CD4-positive, alpha-beta memory T cell (primary cell): Measurements from ENCODE around the gene TOP1. TPM values are rescaled to one million over a fixed set of nuclear protein-coding genes. Genes with fewer than 3 reads are reported as not detected.
A peak's percentile ranks its signal among the peaks of the same experiment; 100 is the strongest.

Experiments used
- CTCF ChIA-PET: fragments of 350-600 bp; sonication (Branson Sonifier 250); formaldehyde crosslinking; loops from one replicate; lab custom pipeline; 2021; ENCODE audit warnings: inconsistent platforms; ENCODE audit not compliant: partially characterized antibody; lab: Charles Lee
- POLR2A ChIA-PET: fragments of 350-600 bp; sonication (Branson Sonifier 250); formaldehyde crosslinking; loops from one replicate; lab custom pipeline; 2021; ENCODE audit not compliant: partially characterized antibody; lab: Charles Lee
- DNase-seq, 5 donors: peaks; one replicate each; pipeline versions ENCODE4 v3.0.0 to v3.0.0-alpha.2; 2020 to 2022; ENCODE audit warnings: mixed read lengths in 1 of 5
- H3K27ac ChIP-seq: one replicate; pipeline ENCODE4 v1.7.0; 2013; ENCODE audit warnings: low read depth, low read length
- H3K27me3 ChIP-seq: 2 replicates; pipeline ENCODE4 v1.7.0; 2013; ENCODE audit warnings: mild to moderate bottlenecking, low read length, moderate library complexity; ENCODE audit not compliant: insufficient read depth
- H3K36me3 ChIP-seq: 2 replicates; pipeline ENCODE4 v1.7.0; 2013; ENCODE audit warnings: mild to moderate bottlenecking, low read length, moderate library complexity; ENCODE audit not compliant: insufficient read depth
- H3K4me1 ChIP-seq: 2 replicates; pipeline ENCODE4 v1.7.0; 2013; ENCODE audit warnings: mild to moderate bottlenecking, low read length, moderate library complexity; ENCODE audit not compliant: insufficient read depth
- H3K4me3 ChIP-seq, 2 donors: one replicate each; pipeline ENCODE4 v1.7.0; 2013; ENCODE audit warnings: low read length in 2 of 2, mild to moderate bottlenecking in 1 of 2
- H3K9me3 ChIP-seq, 2 donors: one replicate each; pipeline ENCODE4 v1.7.0; 2013; ENCODE audit warnings: low read length in 2 of 2, control low read depth in 1 of 2; ENCODE audit not compliant: control insufficient read depth in 1 of 2
- H3K27ac Mint-ChIP-seq, 7 donors: one replicate each; pipeline ENCODE4 v1.8.0; 2020 to 2021; ENCODE audit warnings: mixed read lengths in 7 of 7, mild to moderate bottlenecking in 6 of 7, inconsistent platforms in 3 of 7, moderate library complexity in 3 of 7
- H3K27me3 Mint-ChIP-seq, 2 donors: one replicate each; pipeline ENCODE4 v1.8.0; 2020 to 2021; ENCODE audit warnings: mixed read lengths in 2 of 2
- H3K36me3 Mint-ChIP-seq, 2 donors: one replicate each; pipeline ENCODE4 v1.8.0; 2020 to 2021; ENCODE audit warnings: mixed read lengths in 2 of 2, inconsistent platforms in 1 of 2, mild to moderate bottlenecking in 1 of 2
- H3K4me1 Mint-ChIP-seq, 4 donors: one replicate each; pipeline ENCODE4 v1.8.0; 2020 to 2021; ENCODE audit warnings: mixed read lengths in 4 of 4, mild to moderate bottlenecking in 1 of 4
- H3K4me3 Mint-ChIP-seq, 8 donors: one replicate each; pipeline ENCODE4 v1.8.0; 2020 to 2021; ENCODE audit warnings: mixed read lengths in 8 of 8, mild to moderate bottlenecking in 7 of 8, moderate library complexity in 6 of 8, inconsistent platforms in 3 of 8
- H3K9me3 Mint-ChIP-seq, 8 donors: one replicate each; pipeline ENCODE4 v1.8.0; 2020 to 2021; ENCODE audit warnings: mixed read lengths in 8 of 8, mild to moderate bottlenecking in 5 of 8, inconsistent platforms in 3 of 8, moderate library complexity in 1 of 8
- intact Hi-C: fragments of 100-400 bp; cut with micrococcal nuclease; formaldehyde crosslinking; loops from one replicate; pipeline ENCODE4 v1.15.1; 2023
- microRNA-seq: library from miRNA; unstranded; fragments of <30 nt; microRNA quantifications from one replicate; pipeline ENCODE4 v1.2.0, GENCODE V29; 2021; ENCODE audit warnings: borderline replicate concordance, borderline number of aligned reads, borderline microRNAs expressed, mixed read lengths
- polyA plus RNA-seq, 2 donors: library from polyadenylated mRNA; unstranded; fragments of 300-500 nt; fragmentation: Illumina TruSeq; gene quantifications; one replicate each; pipeline ENCODE4 v1.2.3, GENCODE V29; 2021
- total RNA-seq, 2 experiments: library from RNA; stranded (reverse); gene quantifications; one replicate each; pipeline ENCODE4 v1.2.3, GENCODE V29; 2021

TOP1 gene
- total and polyA plus RNA-seq, 4 experiments from 2014 or later, result 3.8 to 47.5 (median 30.0) TPM

GRCh38 chr20:41172296-41173140 is 143.9 kb downstream of the TOP1 start:
- H3K4me1 Mint-ChIP-seq, result peaks cover 0 to 29% (median 13%) of the 10 kb centered on the region in 4 donors
- Histone ChIP-seq H3K9me3 (no peaks in the 10 kb centered on the region), H3K36me3 (peaks cover 84% of the 10 kb centered on the region), H3K27ac (no peak overlapping the region), H3K27me3 (no peaks in the 10 kb centered on the region), H3K4me1 (peaks cover 4% of the 10 kb centered on the region), H3K4me3 (no peak overlapping the region)
- H3K27me3 Mint-ChIP-seq, result no peaks in the 10 kb centered on the region
- H3K4me3 Mint-ChIP-seq, result no peak overlapping the region
- ChIA-PET CTCF (interaction anchor here (0.7 to 3.9 kb wide), 40 partner anchors 8 to 239 kb away, joined by 3 to 69 read pairs (median 4); partner anchors contain the start of genes LPIN3 and PLCG1), POLR2A (interaction anchor here (1.4 to 8.8 kb wide), 4 partner anchors 15 to 38 kb away, joined by 4 to 70 read pairs (median 14); partner anchors contain the start of gene PLCG1)
- no peak for DNase-seq
- peaks cover 37 to 85% of the 10 kb centered on the region in 2 donors for H3K36me3 Mint-ChIP-seq
- intact Hi-C loops, result loop anchor here (1.0 kb wide), 3 partner anchors 37 to 168 kb away; partner anchors contain the start of gene LPIN3
- H3K27ac Mint-ChIP-seq, result peak overlapping the region in 6 of 7 donors; percentile 25 to 74 (median 56)
- H3K9me3 Mint-ChIP-seq, result no peaks in the 10 kb centered on the region

GRCh38 chr20:41173161-41173721 is 144.6 kb downstream of the TOP1 start:
- H3K9me3 ChIP-seq, result no peaks in the 10 kb centered on the region
- Mint-ChIP-seq H3K36me3 (peaks cover 37 to 86% of the 10 kb centered on the region in 2 donors), H3K4me3 (no peak overlapping the region), H3K27me3 (no peaks in the 10 kb centered on the region), H3K27ac (peak overlapping the region in 6 of 7 donors; percentile 8 to 82 (median 56)), H3K4me1 (peaks cover 0 to 29% (median 13%) of the 10 kb centered on the region in 4 donors), H3K9me3 (no peaks in the 10 kb centered on the region)
- H3K27me3 ChIP-seq, result no peaks in the 10 kb centered on the region
- DNase-seq, result peak; percentile 50 to 61 (median 54)
- no peak overlapping the region for H3K4me3 ChIP-seq
- ChIA-PET POLR2A (interaction anchor here (1.4 to 8.8 kb wide), 4 partner anchors 15 to 38 kb away, joined by 4 to 70 read pairs (median 14); partner anchors contain the start of gene PLCG1), CTCF (interaction anchor here (0.6 to 3.9 kb wide), 37 partner anchors 8 to 238 kb away, joined by 3 to 69 read pairs (median 5); partner anchors contain the start of genes LPIN3 and PLCG1)
- H3K27ac ChIP-seq, result no peak overlapping the region
- H3K36me3 ChIP-seq, result peaks cover 78% of the 10 kb centered on the region
- H3K4me1 ChIP-seq, result no peaks in the 10 kb centered on the region
- intact Hi-C loops, result loop anchor here (1.0 kb wide), 3 partner anchors 38 to 167 kb away; partner anchors contain the start of gene LPIN3

GRCh38 chr20:41173791-41174341 is 145.2 kb downstream of the TOP1 start:
- no peak for DNase-seq
- Mint-ChIP-seq H3K27me3 (no peaks in the 10 kb centered on the region), H3K9me3 (no peaks in the 10 kb centered on the region), H3K4me3 (no peak overlapping the region), H3K4me1 (peaks cover 0 to 29% (median 13%) of the 10 kb centered on the region in 4 donors), H3K27ac (peak overlapping the region in 6 of 7 donors; percentile 29 to 68 (median 56)), H3K36me3 (peaks cover 37 to 82% of the 10 kb centered on the region in 2 donors)
- Histone ChIP-seq H3K36me3 (peaks cover 72% of the 10 kb centered on the region), H3K4me3 (no peak overlapping the region), H3K27me3 (no peaks in the 10 kb centered on the region), H3K4me1 (no peaks in the 10 kb centered on the region), H3K27ac (no peak overlapping the region), H3K9me3 (no peaks in the 10 kb centered on the region)
- intact Hi-C loops, result loop anchor here (1.0 kb wide), 3 partner anchors 39 to 166 kb away; partner anchors contain the start of gene LPIN3
- CTCF ChIA-PET, result interaction anchor here (0.6 to 3.9 kb wide), 17 partner anchors 9 to 205 kb away, joined by 3 to 69 read pairs (median 7); partner anchors contain the start of genes LPIN3 and PLCG1
- POLR2A ChIA-PET, result interaction anchor here (1.4 to 8.8 kb wide), 3 partner anchors 16 to 39 kb away, joined by 5 to 70 read pairs (median 22); partner anchors contain the start of gene PLCG1

Small RNAs within 50 kb of the gene (microRNA-seq; reads per million reads assigned to microRNA genes)
- gene MIR6871, result not detected

Other genes starting within 250 kb of the TOP1 start
- 100 to 1,000 TPM; 319 to 320 TPM for gene PLCG1, start 108.7 kb downstream of the TOP1 start, total RNA-seq
- 10 to 100 TPM; 22.8 to 68.7 TPM for gene PLCG1, start 108.7 kb downstream of the TOP1 start, polyA plus RNA-seq